ENCODE measurements around the gene SKOR1. TPM values are rescaled to one million over a fixed set of nuclear protein-coding genes. Genes with fewer than 3 reads are reported as not detected.
A peak's percentile ranks its signal among the peaks of the same experiment; 100 is the strongest.

The SKOR1 gene
- total and polyA plus RNA-seq, 3 donors from 2014 or later, result 1.1 to 2.2 (median 1.3) TPM

- H3K4me1 ChIP-seq, result peaks cover 33% of the 10 kb centered on the region
Measured at GRCh38 chr15:67836955-67837354, 11.6 kb downstream of the SKOR1 start.

GRCh38 chr15:67838789-67839332, 13.6 kb downstream of the SKOR1 start:
- Histone ChIP-seq H3K4me3 (peak overlapping the region; percentile 88 to 93), H3K27ac (peak overlapping the region in 1 of 2 donors; percentile 100), H3K27me3 (no peaks in the 10 kb centered on the region), H3K36me3 (ENCODE audit: low read depth, missing control alignments) (no peaks in the 10 kb centered on the region), H3K9me3 (no peaks in the 10 kb centered on the region), H3K4me1 (peaks cover 46% of the 10 kb centered on the region)
- intact Hi-C loops (cut with DNase I; ENCODE audit: low total_unique reads), result loop anchor here (10.0 kb wide), 2 partner anchors 314 to 384 kb away; partner anchors contain the start of gene C15orf61
- TF ChIP-seq POLR2A (IDR thresholded peaks at IDR 0.05) (no peak), CTCF (IDR thresholded peaks at IDR 0.05) (peak in 2 of 3 experiments; percentile 1 to 6)
- peak; percentile 79 for DNase-seq
- WGBS, 2 donors, result 3% methylated on average over 11 to 25 of the region's 25 CpGs

More at GRCh38 chr15:67836955-67837354, 11.6 kb downstream of the SKOR1 start:
- H3K4me3 ChIP-seq, result no peak overlapping the region
- TF ChIP-seq CTCF (IDR thresholded peaks at IDR 0.05), result no peak
- no peak for TF ChIP-seq POLR2A (IDR thresholded peaks at IDR 0.05)
- 63 to 80% methylated on average over 2 of the region's 2 CpGs for WGBS, 2 donors
- intact Hi-C loops (cut with DNase I; ENCODE audit: low total_unique reads), result loop anchor here (10.0 kb wide), 2 partner anchors 312 to 382 kb away; partner anchors contain the start of gene C15orf61
- DNase-seq, result no peak
- no peak overlapping the region for H3K27ac ChIP-seq
- H3K27me3 ChIP-seq, result no peaks in the 10 kb centered on the region
- no peaks in the 10 kb centered on the region for H3K9me3 ChIP-seq
- no peaks in the 10 kb centered on the region for H3K36me3 ChIP-seq (ENCODE audit: low read depth, missing control alignments)

GRCh38 chr15:67839499-67839928, 14.2 kb downstream of the SKOR1 start:
- peak overlapping the region; percentile 88 to 93 for H3K4me3 ChIP-seq
- intact Hi-C loops (cut with DNase I; ENCODE audit: low total_unique reads), result loop anchor here (10.0 kb wide), 2 partner anchors 315 to 385 kb away; partner anchors contain the start of gene C15orf61
- no peaks in the 10 kb centered on the region for H3K27me3 ChIP-seq
- H3K27ac ChIP-seq, result peak overlapping the region; percentile 99 to 100
- 0 to 1% methylated on average over 12 of the region's 12 CpGs for WGBS, 2 donors
- H3K9me3 ChIP-seq, result no peaks in the 10 kb centered on the region
- H3K36me3 ChIP-seq (ENCODE audit: low read depth, missing control alignments), result no peaks in the 10 kb centered on the region
- H3K4me1 ChIP-seq, result peaks cover 46% of the 10 kb centered on the region
- no peak for DNase-seq
- no peak for TF ChIP-seq CTCF (IDR thresholded peaks at IDR 0.05)
- TF ChIP-seq POLR2A (IDR thresholded peaks at IDR 0.05), result no peak

GRCh38 chr15:67839929-67840748, 14.8 kb downstream of the SKOR1 start, which contains the start of gene RNU6-1:
TSS of gene RNU6-1 (minus strand) at chr15:67840045.
- Histone ChIP-seq H3K4me1 (peaks cover 46% of the 10 kb centered on the region), H3K36me3 (ENCODE audit: low read depth, missing control alignments) (no peaks in the 10 kb centered on the region), H3K27ac (peak within 1 kb of the TSS; percentile 99 to 100), H3K27me3 (no peaks in the 10 kb centered on the region), H3K9me3 (no peaks in the 10 kb centered on the region), H3K4me3 (peak within 1 kb of the TSS; percentile 88 to 93)
- DNase-seq, result peak; percentile 96
- WGBS, 2 donors, result 0% methylated on average over 57 to 60 of the region's 62 CpGs
- TF ChIP-seq POLR2A (IDR thresholded peaks at IDR 0.05) (no peak), CTCF (IDR thresholded peaks at IDR 0.05) (no peak)
- intact Hi-C loops (cut with DNase I; ENCODE audit: low total_unique reads), result loop anchor here (10.0 kb wide), 2 partner anchors 315 to 385 kb away; partner anchors contain the start of gene C15orf61
